GM06990 (cell line): ENCODE data around the gene COL7A1.

Experiments
- DNase-seq: peaks from one replicate; pipeline ENCODE4 v3.0.0-alpha.2; 2011; ENCODE audit not compliant: insufficient read length; ENCODE audit errors: extremely low read depth
- H3K27me3 ChIP-seq: replicated peaks from 2 replicates; pipeline ENCODE4 v1.6.0; 2011; ENCODE audit warnings: low read length; ENCODE audit not compliant: control insufficient read depth, insufficient read depth
- H3K36me3 ChIP-seq: 2 replicates; pipeline ENCODE4 v1.5.1; 2011; ENCODE audit warnings: low read length; ENCODE audit not compliant: control insufficient read depth, insufficient read depth
- H3K4me3 ChIP-seq: replicated peaks from 2 replicates; pipeline ENCODE4 v1.5.1; 2011; ENCODE audit warnings: low read depth, mild to moderate bottlenecking, control low read depth, low read length
- CTCF ChIP-seq: IDR thresholded peaks from 2 replicates; pipeline ENCODE4 v1.5.1; 2011; ENCODE audit warnings: low read length, control low read depth, mild to moderate bottlenecking, inconsistent platforms; ENCODE audit not compliant: insufficient read depth, poor library complexity, severe bottlenecking

The COL7A1 gene

GRCh38 chr3:48518069-48518468, 77.1 kb downstream of the COL7A1 start:
- Histone ChIP-seq H3K4me3 (no peak overlapping the region), H3K27me3 (no peaks in the 10 kb centered on the region; the same call in none of the 2 replicates), H3K36me3 (no peaks in the 10 kb centered on the region; the same call in 1 of the 2 replicates)
- TF ChIP-seq CTCF: no peak
- no peak for DNase-seq

- Histone ChIP-seq H3K4me3 (no peak overlapping the region), H3K27me3 (no peaks in the 10 kb centered on the region; the same call in none of the 2 replicates), H3K36me3 (no peaks in the 10 kb centered on the region; the same call in 1 of the 2 replicates)
- DNase-seq: no peak
- TF ChIP-seq CTCF: no peak
Measured at GRCh38 chr3:48516571-48516970, 78.6 kb downstream of the COL7A1 start.

GRCh38 chr3:48514431-48515227, 80.5 kb downstream of the COL7A1 start:
- DNase-seq: no peak
- no peak for TF ChIP-seq CTCF
- H3K27me3 ChIP-seq: peaks cover 1% of the 10 kb centered on the region
- no peak overlapping the region for H3K4me3 ChIP-seq
- H3K36me3 ChIP-seq: no peaks in the 10 kb centered on the region; the same call in 1 of the 2 replicates
